GM12878 (cell line): Measurements from ENCODE around the gene CDSN. TPM values are rescaled to one million over a fixed set of nuclear protein-coding genes. Genes with fewer than 3 reads are reported as not detected.

Experiments used
- CEBPZ ChIP-seq: fragments of 150-350 bp; IDR thresholded peaks from 2 replicates; pipeline ENCODE4 v1.6.1; 2016; ENCODE audit warnings: low read depth, low read length
- ETV6 ChIP-seq, 2 experiments: fragments of 450-650 bp in 1 of 2; IDR thresholded peaks in 1 of 2; conservative IDR thresholded peaks in 1 of 2; 2 replicates each; pipeline ENCODE4 v1.6.1; 2014; ENCODE audit warnings: antibody characterized with exemption in 1 of 2, borderline replicate concordance in 1 of 2, low read depth in 1 of 2, mild to moderate bottlenecking in 1 of 2, moderate library complexity in 1 of 2
- MXI1 ChIP-seq: fragments of 150-350 bp; IDR thresholded peaks from 2 replicates; pipeline ENCODE4 v1.6.1; 2011; ENCODE audit warnings: low read depth, mild to moderate bottlenecking, inconsistent platforms, low read length, improper control_type of control experiment
- ZBTB11 ChIP-seq: fragments of 450-650 bp; formaldehyde crosslinking; IDR thresholded peaks from 2 replicates; pipeline ENCODE4 v1.5.0; 2022; ENCODE audit warnings: mild to moderate bottlenecking, missing genetic modification characterization
- polyA plus RNA-seq, 11 experiments: library from polyadenylated mRNA; depleted of rRNA in 4 of 11; unstranded in 6 of 11; stranded (reverse) in 5 of 11; fragments of >200 nt; fragmentation: Nextera tagmentation in 4 of 11; fragmentation: Illumina TruSeq in 1 of 11; extraction: Ambion mirVana in 4 of 11; extraction: Trizol in 1 of 11; gene quantifications; 1 replicate in 1 of 11; 2 replicates in 10 of 11; pipeline versions ENCODE4 v1.2.1 to v1.2.3, GENCODE V29; 2011 to 2016; ENCODE audit warnings: inconsistent platforms in 2 of 11, missing spikeins in 2 of 11, low read depth in 1 of 11
- total RNA-seq, 4 experiments: library from RNA; depleted of rRNA in 3 of 4; stranded (reverse); fragments of >200 nt in 3 of 4; fragmentation: Illumina TruSeq in 1 of 4; extraction: Trizol in 1 of 4; gene quantifications; 2 replicates each; pipeline versions ENCODE4 v1.2.1 to v1.2.3, GENCODE V29; 2013 to 2021

Gene CDSN
- total and polyA plus RNA-seq, 10 of the 15 experiments (the other 5 are each of a cell fraction or from before 2014, with no cell fraction given), result 0.01 TPM; not detected in 9

GRCh38 chr6:31070711-31071197 is 49.5 kb downstream of the CDSN start (continued):
- TF ChIP-seq CEBPZ (no peak), ZBTB11 (CRISPR knock-in tag) (no peak), MXI1 (no peak), ETV6 (conservative IDR thresholded peaks at IDR 0.05 in 1 of 2, IDR thresholded peaks at IDR 0.05 in 1 of 2; ENCODE audit: borderline replicate concordance in 1 of 2, low read depth in 1 of 2) (no peak)
